Panc1 (cell line): ENCODE measurements around the gene HACD1. TPM values are rescaled to one million over a fixed set of nuclear protein-coding genes. Genes with fewer than 3 reads are reported as not detected.

Source experiments
- ATAC-seq: fragments of 200-7000 bp; cut with Tn5 transposase; 2 replicates; pipeline ENCODE4 v1.9.1; 2020; ENCODE audit warnings: mild to moderate bottlenecking, moderate library complexity
- BruUV-seq: library from RNA; stranded (reverse); fragments of 400-500 nt; replicated peaks from 2 replicates; lab custom pipeline; 2021; lab: Mats Ljungman, UMichigan
- CTCF ChIA-PET: fragments of 300-600 bp; sonication (Branson Sonifier 250); formaldehyde crosslinking; loops from one replicate; lab custom pipeline; 2022; ENCODE audit warnings: antibody characterized with exemption; lab: Charles Lee
- POLR2A ChIA-PET: fragments of 300-600 bp; sonication (Branson Sonifier 250); formaldehyde crosslinking; loops from one replicate; lab custom pipeline; 2022; ENCODE audit warnings: antibody characterized with exemption; lab: Charles Lee
- DNase-seq: peaks from one replicate; pipeline ENCODE4 v3.0.0-alpha.2; 2010; ENCODE audit warnings: low read depth, low spot score
- H3K27ac ChIP-seq: 2 replicates; pipeline ENCODE4 v1.5.1; 2011; ENCODE audit warnings: mild to moderate bottlenecking, low read length, inconsistent platforms
- H3K27me3 ChIP-seq: fragments of 200-500 bp; sonication (Bioruptor generic); 2 replicates; pipeline ENCODE4 v1.6.0; 2014; ENCODE audit warnings: low read length, inconsistent platforms; ENCODE audit not compliant: control insufficient read depth, insufficient read depth
- H3K36me3 ChIP-seq: fragments of 200-500 bp; sonication (Bioruptor generic); 2 replicates; pipeline ENCODE4 v1.5.1; 2014; ENCODE audit warnings: inconsistent platforms, mild to moderate bottlenecking, low read length, moderate library complexity; ENCODE audit not compliant: control insufficient read depth, insufficient read depth
- H3K4me1 ChIP-seq: 2 replicates; pipeline ENCODE4 v1.5.1; 2011; ENCODE audit warnings: inconsistent platforms, mild to moderate bottlenecking, low read length, moderate library complexity; ENCODE audit not compliant: control insufficient read depth, insufficient read depth
- H3K4me3 ChIP-seq, 2 experiments: 2 replicates each; pipeline ENCODE4 v1.5.1; 2011 to 2012; ENCODE audit warnings: low read depth in 2 of 2, low read length in 2 of 2, mild to moderate bottlenecking in 2 of 2, inconsistent platforms in 1 of 2, moderate library complexity in 1 of 2
- H3K9me3 ChIP-seq: fragments of 200-500 bp; sonication (Bioruptor generic); 2 replicates; pipeline ENCODE4 v1.5.1; 2014; ENCODE audit warnings: low read depth, mild to moderate bottlenecking, inconsistent platforms, low read length, moderate library complexity; ENCODE audit not compliant: control insufficient read depth, insufficient read depth
- POLR2AphosphoS5 ChIP-seq: IDR thresholded peaks from 2 replicates; pipeline ENCODE4 v1.6.1; 2012; ENCODE audit warnings: mild to moderate bottlenecking, low read depth, low read length, moderate library complexity
- SIN3A ChIP-seq: IDR thresholded peaks from 2 replicates; pipeline ENCODE4 v1.6.1; 2012; ENCODE audit warnings: low read depth, mild to moderate bottlenecking, low read length, moderate library complexity, borderline replicate concordance; ENCODE audit not compliant: insufficient read depth
- TCF7L2 ChIP-seq: IDR thresholded peaks from 2 replicates; pipeline ENCODE4 v1.6.1; 2011; ENCODE audit warnings: mild to moderate bottlenecking, low read depth, low read length, inconsistent platforms
- in situ Hi-C: cut with HindIII; loops from 2 replicates; pipeline ENCODE4 v1.10.0; 2016; ENCODE audit warnings: low sequenced_read_pairs, low pct_unique_long_range_greater_than_20kb
- intact Hi-C: fragments of 100-400 bp; cut with micrococcal nuclease; formaldehyde crosslinking; loops from one replicate; pipeline ENCODE4 v1.10.0; 2022; ENCODE audit not compliant: unreplicated experiment
- total RNA-seq: library from RNA; stranded (reverse); gene quantifications from one replicate; pipeline ENCODE4 v1.2.1, GENCODE V29; 2021; ENCODE audit not compliant: unreplicated experiment
- TF ChIP-seq, protein P1 (sequence below), 2 experiments: IDR thresholded peaks; 2 replicates each; pipeline ENCODE4 v1.6.1; 2011 to 2012; ENCODE audit warnings: low read depth in 2 of 2, control low read depth in 1 of 2, low read length in 1 of 2, mild to moderate bottlenecking in 1 of 2, moderate library complexity in 1 of 2; ENCODE audit not compliant: insufficient read depth in 1 of 2
- TF ChIP-seq, protein P2 (sequence below): fragments of 450-650 bp; IDR thresholded peaks from 2 replicates; pipeline ENCODE4 v1.5.1; 2017; ENCODE audit warnings: mild to moderate bottlenecking

HACD1 gene
- total RNA-seq, 1 experiment from 2014 or later, result 53.1 TPM

DNA sequence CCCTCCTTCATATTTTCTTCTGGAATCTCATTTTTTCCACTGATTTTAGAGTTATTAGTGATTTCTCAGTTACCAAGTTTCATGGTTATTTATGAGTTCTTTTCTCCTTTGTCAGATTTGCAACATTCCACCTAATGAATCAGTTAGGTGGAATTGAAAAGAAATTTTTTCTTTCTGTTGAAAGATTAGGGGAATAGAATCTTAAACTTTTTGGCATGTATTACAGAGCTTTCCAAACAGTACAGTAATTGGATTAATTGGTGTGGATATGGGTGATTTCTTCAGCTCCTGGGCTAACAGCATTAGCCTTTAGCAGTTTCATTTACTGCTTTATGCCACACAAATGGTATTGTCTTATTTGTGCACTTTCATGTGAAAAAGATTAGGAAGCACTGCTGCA lies 43.7 kb upstream of the HACD1 start:
- Histone ChIP-seq H3K27me3 (no peaks in the 10 kb centered on the region), H3K9me3 (no peaks in the 10 kb centered on the region), H3K4me1 (peaks cover 9% of the 10 kb centered on the region), H3K27ac (no peak overlapping the region), H3K4me3 (no peak overlapping the region), H3K36me3 (no peaks in the 10 kb centered on the region; the same call in 1 of the 2 replicates)
- intact Hi-C loops, result no loop called here
- ATAC-seq (no peak), DNase-seq (no peak)
- POLR2A ChIA-PET, result no interaction called here
- TF ChIP-seq SIN3A (no peak), TCF7L2 (no peak), POLR2AphosphoS5 (no peak)
- TF ChIP-seq, protein P1, sequence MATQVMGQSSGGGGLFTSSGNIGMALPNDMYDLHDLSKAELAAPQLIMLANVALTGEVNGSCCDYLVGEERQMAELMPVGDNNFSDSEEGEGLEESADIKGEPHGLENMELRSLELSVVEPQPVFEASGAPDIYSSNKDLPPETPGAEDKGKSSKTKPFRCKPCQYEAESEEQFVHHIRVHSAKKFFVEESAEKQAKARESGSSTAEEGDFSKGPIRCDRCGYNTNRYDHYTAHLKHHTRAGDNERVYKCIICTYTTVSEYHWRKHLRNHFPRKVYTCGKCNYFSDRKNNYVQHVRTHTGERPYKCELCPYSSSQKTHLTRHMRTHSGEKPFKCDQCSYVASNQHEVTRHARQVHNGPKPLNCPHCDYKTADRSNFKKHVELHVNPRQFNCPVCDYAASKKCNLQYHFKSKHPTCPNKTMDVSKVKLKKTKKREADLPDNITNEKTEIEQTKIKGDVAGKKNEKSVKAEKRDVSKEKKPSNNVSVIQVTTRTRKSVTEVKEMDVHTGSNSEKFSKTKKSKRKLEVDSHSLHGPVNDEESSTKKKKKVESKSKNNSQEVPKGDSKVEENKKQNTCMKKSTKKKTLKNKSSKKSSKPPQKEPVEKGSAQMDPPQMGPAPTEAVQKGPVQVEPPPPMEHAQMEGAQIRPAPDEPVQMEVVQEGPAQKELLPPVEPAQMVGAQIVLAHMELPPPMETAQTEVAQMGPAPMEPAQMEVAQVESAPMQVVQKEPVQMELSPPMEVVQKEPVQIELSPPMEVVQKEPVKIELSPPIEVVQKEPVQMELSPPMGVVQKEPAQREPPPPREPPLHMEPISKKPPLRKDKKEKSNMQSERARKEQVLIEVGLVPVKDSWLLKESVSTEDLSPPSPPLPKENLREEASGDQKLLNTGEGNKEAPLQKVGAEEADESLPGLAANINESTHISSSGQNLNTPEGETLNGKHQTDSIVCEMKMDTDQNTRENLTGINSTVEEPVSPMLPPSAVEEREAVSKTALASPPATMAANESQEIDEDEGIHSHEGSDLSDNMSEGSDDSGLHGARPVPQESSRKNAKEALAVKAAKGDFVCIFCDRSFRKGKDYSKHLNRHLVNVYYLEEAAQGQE (IDR thresholded peaks at IDR 0.05; ENCODE audit: insufficient read depth in 1 of 2, low read depth in 2 of 2, low read length in 1 of 2), result no peak
- TF ChIP-seq, protein P2, sequence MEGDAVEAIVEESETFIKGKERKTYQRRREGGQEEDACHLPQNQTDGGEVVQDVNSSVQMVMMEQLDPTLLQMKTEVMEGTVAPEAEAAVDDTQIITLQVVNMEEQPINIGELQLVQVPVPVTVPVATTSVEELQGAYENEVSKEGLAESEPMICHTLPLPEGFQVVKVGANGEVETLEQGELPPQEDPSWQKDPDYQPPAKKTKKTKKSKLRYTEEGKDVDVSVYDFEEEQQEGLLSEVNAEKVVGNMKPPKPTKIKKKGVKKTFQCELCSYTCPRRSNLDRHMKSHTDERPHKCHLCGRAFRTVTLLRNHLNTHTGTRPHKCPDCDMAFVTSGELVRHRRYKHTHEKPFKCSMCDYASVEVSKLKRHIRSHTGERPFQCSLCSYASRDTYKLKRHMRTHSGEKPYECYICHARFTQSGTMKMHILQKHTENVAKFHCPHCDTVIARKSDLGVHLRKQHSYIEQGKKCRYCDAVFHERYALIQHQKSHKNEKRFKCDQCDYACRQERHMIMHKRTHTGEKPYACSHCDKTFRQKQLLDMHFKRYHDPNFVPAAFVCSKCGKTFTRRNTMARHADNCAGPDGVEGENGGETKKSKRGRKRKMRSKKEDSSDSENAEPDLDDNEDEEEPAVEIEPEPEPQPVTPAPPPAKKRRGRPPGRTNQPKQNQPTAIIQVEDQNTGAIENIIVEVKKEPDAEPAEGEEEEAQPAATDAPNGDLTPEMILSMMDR, result no peak
- CTCF ChIA-PET, result no interaction called here
- no TSS peak for BruUV-seq
- in situ Hi-C loops, result no loop called here

DNA sequence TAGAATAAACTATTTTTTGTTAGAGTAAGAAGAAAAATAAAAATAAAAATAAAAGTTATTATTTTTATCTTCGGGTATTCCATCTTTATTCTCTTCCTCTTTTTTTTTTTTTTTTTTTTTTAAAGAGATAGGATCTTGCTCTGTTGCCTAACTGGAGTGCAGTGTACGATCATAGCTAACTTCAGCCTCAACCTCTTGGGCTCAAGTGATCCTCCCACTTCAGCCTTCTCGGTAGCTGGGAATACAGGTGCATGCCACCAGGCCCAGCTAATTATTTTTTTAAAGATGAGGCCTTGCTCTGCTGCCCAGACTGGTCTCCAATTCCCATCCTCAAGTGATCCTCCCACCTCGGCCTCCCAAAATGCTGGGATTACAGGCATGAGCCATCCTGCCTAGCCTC lies 42.2 kb upstream of the HACD1 start:
- in situ Hi-C loops, result no loop called here

More for the DNA sequence above, 42.2 kb upstream of the HACD1 start:
- TF ChIP-seq, protein P2, result no peak
- no peak for TF ChIP-seq TCF7L2
- TF ChIP-seq POLR2AphosphoS5, result no peak
- no peak for TF ChIP-seq SIN3A
- TF ChIP-seq, protein P1 (IDR thresholded peaks at IDR 0.05; ENCODE audit: insufficient read depth in 1 of 2, low read depth in 2 of 2, low read length in 1 of 2), result no peak
- no TSS peak for BruUV-seq
- Histone ChIP-seq H3K27me3 (no peaks in the 10 kb centered on the region), H3K4me3 (no peak overlapping the region), H3K27ac (no peak overlapping the region), H3K36me3 (no peaks in the 10 kb centered on the region; the same call in 1 of the 2 replicates), H3K9me3 (no peaks in the 10 kb centered on the region), H3K4me1 (peaks cover 11% of the 10 kb centered on the region; the same call in 1 of the 2 replicates)
- CTCF ChIA-PET, result no interaction called here
- ATAC-seq, result no peak
- POLR2A ChIA-PET, result no interaction called here
- intact Hi-C loops, result no loop called here
- no peak for DNase-seq
